Amygdala (tissue), 56 donors: ENCODE measurements around the gene IQCE.
A peak's percentile ranks its signal among the peaks of the same experiment; 100 is the strongest.
"Not testable (repeated sequence)": the region's sequence is repeated elsewhere in the genome, so short reads cannot be mapped to it uniquely, and the experiment has no call there.

Source experiments
- DNase-seq, 56 donors: peaks; one replicate each; lab custom pipeline; 2025; lab: John Stamatoyannopoulos, UW

IQCE gene

GRCh38 chr7:2609646-2610045 is 50.9 kb downstream of the IQCE start:
- DNase-seq = not testable (repeated sequence)

GRCh38 chr7:2610466-2610865 is 51.7 kb downstream of the IQCE start:
- no peak for DNase-seq

DNA sequence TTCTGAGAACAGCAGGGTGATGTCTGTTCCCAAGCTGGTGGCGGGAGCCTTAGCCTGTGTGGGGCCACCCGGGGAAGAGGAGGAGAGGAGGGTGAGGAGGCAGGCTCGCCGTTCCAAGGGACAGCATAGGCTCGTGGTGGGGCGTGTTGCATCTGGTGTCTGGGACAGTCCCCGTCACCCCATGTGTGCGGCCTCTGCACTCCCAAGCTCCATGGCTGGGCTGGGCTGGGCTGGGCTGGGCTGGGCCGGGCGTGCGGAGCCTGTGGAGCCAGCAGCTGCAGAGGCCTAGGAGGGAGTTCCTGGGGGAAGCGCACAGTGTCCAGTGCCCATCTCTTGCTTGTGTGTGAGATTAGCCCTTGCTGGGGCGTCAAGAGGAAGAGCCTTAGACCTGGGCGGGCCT is 52.1 kb downstream of the IQCE start:
- DNase-seq = no peak

GRCh38 chr7:2611401-2611800 is 52.6 kb downstream of the IQCE start:
- DNase-seq = no peak

DNA sequence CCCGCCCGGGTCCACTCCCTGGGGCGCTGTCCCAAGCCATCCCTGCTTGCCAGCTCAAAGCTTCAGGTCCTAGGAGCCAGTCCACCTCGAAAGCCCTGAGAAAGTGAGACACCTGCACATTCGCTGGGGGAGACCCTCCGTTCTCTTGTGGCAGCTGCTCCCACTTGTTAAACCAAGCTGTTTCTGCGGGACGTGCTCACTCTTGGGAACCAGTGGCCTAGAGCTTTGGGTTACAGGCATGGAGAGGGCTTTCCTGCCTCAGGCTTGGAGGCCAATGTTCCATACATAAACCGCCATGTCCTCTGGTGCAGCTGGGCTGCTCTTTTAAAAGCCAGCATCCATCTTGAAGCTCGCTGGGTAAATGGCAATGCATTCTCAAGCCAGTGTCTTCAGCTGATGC is 53.1 kb downstream of the IQCE start:
- no peak for DNase-seq

DNA sequence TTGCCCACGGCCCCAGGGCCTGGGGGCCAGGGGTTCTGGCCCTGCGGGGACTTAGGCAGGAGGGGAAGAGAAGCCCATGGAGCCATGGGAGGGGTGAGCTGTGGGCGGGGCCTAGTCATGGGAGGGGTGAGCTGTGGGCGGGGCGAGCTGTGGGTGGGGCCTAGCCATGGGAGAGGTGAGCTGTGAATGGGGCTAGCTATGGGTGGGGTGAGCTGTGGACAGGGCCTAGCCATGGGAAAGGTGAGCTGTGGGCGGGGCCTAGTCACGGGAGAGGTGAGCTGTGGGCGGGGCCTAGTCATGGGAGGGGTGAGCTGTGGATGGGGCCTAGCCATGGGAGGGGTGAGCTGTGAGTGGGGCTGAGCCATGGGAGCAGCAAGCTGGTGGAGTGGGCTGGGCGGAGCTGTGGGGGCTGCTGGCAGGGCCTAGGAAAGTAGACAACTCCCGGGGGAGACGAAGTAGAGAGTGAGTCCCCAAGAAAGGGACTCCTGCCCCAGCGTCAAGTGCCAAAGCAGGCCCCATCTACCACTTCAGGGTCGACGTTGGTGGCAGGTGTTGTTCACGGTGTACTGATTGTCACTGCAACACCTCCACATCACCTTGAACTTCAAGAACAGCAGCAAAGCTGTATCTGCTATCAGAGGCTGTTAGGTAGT is 53.8 kb downstream of the IQCE start:
- no peak for DNase-seq

DNA sequence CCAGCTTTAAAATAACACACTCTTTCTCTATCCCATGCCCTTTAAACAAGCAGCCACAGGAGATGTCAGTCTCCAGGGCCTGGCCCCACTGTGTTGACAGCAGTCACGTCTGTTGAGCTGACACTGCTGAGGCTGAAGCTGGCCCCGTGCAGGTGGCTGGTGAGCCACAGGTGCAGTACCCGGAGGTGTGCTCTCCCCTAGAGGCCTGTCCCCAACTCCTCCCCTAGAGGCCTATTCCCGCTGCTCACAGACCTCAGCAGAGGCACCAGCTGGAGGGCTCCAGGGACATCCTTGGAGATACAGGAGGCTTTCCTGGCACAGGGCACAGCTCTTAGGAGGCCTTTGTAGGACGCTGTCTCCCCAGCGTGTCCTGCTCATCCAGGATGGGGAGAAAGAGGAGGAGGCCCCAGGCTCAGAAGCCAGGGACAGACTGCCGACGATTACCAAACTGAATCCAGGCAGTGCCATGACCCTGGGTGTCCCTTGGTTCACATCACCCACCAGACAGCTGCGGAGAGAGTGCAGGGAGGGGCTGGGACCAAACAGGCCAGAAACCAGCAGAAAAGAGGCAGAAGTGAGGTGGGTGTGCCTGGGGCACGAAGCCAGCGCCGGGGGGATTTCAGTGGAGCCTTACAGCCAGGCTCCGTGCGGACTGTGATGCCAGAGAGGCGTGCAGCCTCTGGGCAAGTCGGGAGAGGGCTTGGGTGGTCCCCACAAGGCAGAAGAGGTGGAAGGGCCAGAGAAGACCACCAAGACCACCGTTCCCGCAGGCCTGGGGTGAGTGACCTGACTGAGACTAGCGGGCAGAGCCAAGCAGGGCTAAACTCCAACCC is 54.5 kb downstream of the IQCE start:
- DNase-seq = no peak

GRCh38 chr7:2613931-2614600 is 55.3 kb downstream of the IQCE start:
- DNase-seq = peak in 21 of 56 donors; percentile 13 to 59 (median 36)

DNA sequence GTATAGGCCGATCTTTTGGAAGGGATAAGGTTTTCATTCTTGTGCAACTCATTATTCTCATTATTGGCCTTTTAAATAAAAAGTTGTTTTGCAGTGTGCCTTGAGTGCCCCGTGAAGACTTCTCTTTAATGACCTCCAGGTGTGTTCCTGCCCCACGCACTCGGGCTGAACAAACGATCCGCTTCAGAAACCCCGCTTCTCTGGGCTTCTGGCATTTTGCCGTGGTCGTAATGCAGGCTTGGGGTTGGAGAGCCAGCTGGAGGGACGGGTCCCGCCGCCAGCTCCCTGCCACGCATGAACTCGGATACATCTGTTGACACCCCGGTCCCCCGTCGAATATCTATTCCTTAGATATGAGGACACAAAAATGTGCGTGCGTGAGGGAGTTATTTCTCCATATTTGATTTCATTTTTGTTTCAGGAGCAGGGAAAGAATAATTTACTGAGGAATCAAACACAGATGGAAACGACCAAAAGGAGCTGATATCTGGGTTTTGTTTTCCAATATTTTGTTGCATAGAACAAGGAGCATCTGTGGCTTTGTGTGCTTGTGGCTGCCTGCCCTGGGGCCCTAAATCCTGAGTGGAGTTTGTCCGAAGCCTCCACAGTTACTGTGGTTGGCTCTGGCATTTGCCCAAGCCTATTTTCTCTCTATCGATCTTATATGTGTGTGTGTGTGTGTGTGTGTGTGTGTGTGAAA is 56.0 kb downstream of the IQCE start:
- peak in 1 of 56 donors; percentile 21 for DNase-seq

DNA sequence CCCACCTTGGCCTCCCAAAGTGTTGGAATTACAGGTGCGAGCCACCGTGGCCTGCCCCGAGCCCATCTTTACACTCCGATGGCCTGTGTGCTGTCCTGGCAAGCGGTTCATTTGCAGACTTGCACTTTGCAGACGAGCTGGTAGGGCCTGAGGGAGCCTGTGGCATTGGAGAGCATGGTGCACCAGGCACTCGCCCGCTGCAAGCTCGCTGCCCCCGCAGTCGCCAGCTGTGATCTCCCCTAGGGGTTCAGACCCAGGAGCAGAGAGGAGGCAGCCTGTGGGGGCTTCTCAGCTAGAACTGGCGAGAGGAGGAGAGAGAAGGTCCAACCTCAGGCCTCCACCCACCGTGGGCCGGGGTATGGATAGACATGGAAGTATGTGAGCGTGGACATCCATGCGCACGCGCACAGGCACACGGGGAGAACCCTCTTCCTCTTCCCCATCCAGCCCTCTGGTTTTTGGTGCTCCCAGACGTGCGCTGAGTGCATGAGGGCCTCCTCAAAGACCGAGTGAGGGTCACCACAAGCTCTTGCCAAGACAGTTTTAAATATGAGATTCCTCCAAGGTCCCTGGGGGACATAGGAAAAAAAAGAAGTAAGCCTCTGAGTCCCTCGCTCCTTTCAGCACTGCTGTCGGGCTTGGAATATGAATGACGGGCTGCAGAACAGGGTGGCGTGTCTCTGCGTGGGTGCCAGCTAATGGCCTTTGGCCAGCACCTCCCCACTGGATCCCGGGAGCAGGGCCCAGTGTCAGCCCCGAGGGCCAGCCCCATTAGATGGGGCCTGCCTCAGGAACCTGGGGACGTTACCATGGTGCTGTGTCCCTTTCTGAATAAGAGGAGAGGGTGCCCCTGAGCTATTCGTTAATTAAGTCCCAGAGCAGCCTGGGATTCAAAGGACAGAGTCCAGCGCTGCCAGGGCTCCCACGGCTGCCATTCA is 57.9 kb downstream of the IQCE start:
- DNase-seq = peak in 39 of 56 donors; percentile 35 to 86 (median 62)

- DNase-seq = peak in 4 of 56 donors; percentile 38 to 67 (median 50)
Observed at GRCh38 chr7:2617325-2617905, 58.6 kb downstream of the IQCE start.

- DNase-seq = peak in 3 of 56 donors; percentile 16 to 57 (median 49)
Observed at GRCh38 chr7:2619116-2619515, 60.3 kb downstream of the IQCE start.

- peak in 18 of 56 donors; percentile 17 to 58 (median 39) for DNase-seq
Observed at GRCh38 chr7:2621061-2621828, 62.5 kb downstream of the IQCE start.

DNA sequence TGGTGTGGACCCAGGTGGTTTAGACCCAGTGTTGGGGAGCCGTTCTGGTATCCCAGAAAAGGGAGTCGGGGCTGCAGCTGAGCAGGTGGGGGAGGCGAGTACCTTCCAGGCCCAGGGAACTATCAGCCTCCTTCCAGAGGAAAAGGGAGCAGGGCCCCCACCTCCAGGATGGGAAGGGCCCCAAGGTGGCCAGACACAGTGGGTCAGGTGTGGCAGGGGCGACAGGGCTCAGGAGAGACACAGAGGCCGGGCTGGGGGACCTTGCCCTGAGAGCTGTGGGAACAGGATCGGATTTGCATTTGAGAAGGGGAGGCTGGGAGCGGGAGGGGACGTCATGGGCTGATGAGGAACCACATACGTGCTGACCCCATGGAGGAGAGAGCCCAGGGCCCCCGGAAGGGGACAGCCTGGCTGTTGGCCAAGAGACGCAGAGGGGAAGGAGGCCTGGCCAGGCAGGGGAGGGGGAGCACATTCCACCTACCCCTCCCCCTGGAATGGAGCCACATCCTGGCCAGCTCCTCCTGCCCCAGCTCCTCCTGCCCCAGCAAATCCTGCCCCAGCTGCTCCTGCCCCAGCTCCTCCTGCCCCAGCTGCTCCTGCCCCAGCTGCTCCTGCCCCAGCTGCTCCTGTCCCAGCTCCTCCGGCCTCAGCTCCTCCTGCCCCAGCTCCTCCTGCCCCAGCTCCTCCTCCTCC is 63.3 kb downstream of the IQCE start:
- DNase-seq = peak in 6 of 56 donors; percentile 18 to 46 (median 28)

GRCh38 chr7:2622869-2623697 is 64.3 kb downstream of the IQCE start:
- DNase-seq = no peak

- no peak for DNase-seq
Observed at GRCh38 chr7:2623698-2624014, 64.9 kb downstream of the IQCE start.

GRCh38 chr7:2624293-2624886 is 65.6 kb downstream of the IQCE start:
- DNase-seq = no peak
